Body of pancreas (tissue), 4 donors: ENCODE data around the gene WDR12. TPM values are rescaled to one million over a fixed set of nuclear protein-coding genes. Genes with fewer than 3 reads are reported as not detected.

Experiments
- ATAC-seq: fragments of 150-250 bp; one replicate; pipeline ENCODE4 v1.9.1; 2016
- DNase-seq, 4 donors: peaks; one replicate each; pipeline ENCODE4 v3.0.0-alpha.2; 2019
- H3K27ac ChIP-seq, 4 donors: fragments of 200-600 bp; sonication (generic); 1 replicate in 3 of 4; 2 replicates in 1 of 4; pipeline versions ENCODE4 v1.5.1 to v1.6.1; 2016 to 2019; ENCODE audit warnings: mild to moderate bottlenecking in 1 of 4, mixed read lengths in 1 of 4, moderate library complexity in 1 of 4
- H3K27me3 ChIP-seq, 2 donors: fragments of 200-600 bp; sonication (generic); one replicate each; pipeline ENCODE4 v1.6.0; 2016; ENCODE audit warnings: mild to moderate bottlenecking in 1 of 2
- H3K36me3 ChIP-seq, 2 donors: fragments of 200-600 bp; sonication (generic); replicated peaks in 1 of 2; 2 replicates each; pipeline ENCODE4 v1.5.1; 2016; ENCODE audit warnings: low read depth in 2 of 2; ENCODE audit not compliant: insufficient read depth in 1 of 2
- H3K4me1 ChIP-seq: fragments of 200-600 bp; sonication (generic); one replicate; pipeline ENCODE4 v1.6.0; 2016
- H3K4me3 ChIP-seq, 2 donors: fragments of 200-600 bp; sonication (generic); 1 replicate in 1 of 2; 2 replicates in 1 of 2; pipeline ENCODE4 v1.5.1; 2016 to 2019
- H3K9me3 ChIP-seq, 3 donors: fragments of 200-600 bp; sonication (generic); 1 replicate in 2 of 3; 2 replicates in 1 of 3; pipeline ENCODE4 v1.5.1; 2016
- POLR2A ChIP-seq, 3 donors: fragments of 450-650 bp; IDR thresholded peaks; one replicate each; pipeline ENCODE4 v1.6.1; 2016; ENCODE audit warnings: antibody characterized with exemption in 3 of 3, mild to moderate bottlenecking in 2 of 3
- WGBS, 2 donors: methylation state at CpG; one replicate each; pipeline ENCODE4 v1.1.5; 2017; 5-methylcytosine and 5-hydroxymethylcytosine counted together
- intact Hi-C: fragments of 100-400 bp; cut with DNase I; formaldehyde crosslinking; loops from one replicate; pipeline ENCODE4 v1.15.1; 2023
- total RNA-seq, 2 donors: library from RNA; depleted of rRNA; stranded (reverse); fragments of >200 nt; gene quantifications; one replicate each; pipeline ENCODE4 v1.1.0, GENCODE V29; 2016
- TF ChIP-seq, protein P1 (sequence below), 7 experiments: fragments of 450-650 bp in 4 of 7; fragments of 200-600 bp in 3 of 7; sonication (generic) in 3 of 7; IDR thresholded peaks; one replicate each; pipeline ENCODE4 v1.5.1; 2016 to 2019; ENCODE audit warnings: antibody characterized with exemption in 7 of 7

The WDR12 gene
- total RNA-seq, 2 donors from 2014 or later, result 5.3 to 9.9 TPM

DNA sequence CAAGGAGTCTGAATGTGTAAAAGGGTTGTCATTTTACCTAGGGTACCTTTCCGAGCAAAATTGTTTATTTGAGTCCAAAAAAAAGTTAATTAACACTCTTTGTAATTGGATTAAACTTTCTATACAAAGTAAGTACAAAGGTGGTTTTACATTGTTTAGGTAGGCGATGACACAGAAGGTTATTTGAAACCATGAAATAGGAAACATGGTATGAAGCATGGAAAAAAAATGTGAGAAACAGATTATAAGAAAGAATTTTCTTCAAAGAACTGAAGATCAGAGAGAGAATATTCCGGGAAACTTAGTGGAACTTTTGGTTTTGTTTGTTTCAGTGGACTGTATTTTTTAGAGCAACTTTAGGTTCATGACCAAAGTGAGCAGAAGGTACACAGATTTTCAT is 33.3 kb upstream of the WDR12 start:
- intact Hi-C loops, result no loop called here
- no peak overlapping the region for H3K4me3 ChIP-seq
- H3K4me1 ChIP-seq, result no peaks in the 10 kb centered on the region
- DNase-seq, result no peak
- TF ChIP-seq, protein P1, sequence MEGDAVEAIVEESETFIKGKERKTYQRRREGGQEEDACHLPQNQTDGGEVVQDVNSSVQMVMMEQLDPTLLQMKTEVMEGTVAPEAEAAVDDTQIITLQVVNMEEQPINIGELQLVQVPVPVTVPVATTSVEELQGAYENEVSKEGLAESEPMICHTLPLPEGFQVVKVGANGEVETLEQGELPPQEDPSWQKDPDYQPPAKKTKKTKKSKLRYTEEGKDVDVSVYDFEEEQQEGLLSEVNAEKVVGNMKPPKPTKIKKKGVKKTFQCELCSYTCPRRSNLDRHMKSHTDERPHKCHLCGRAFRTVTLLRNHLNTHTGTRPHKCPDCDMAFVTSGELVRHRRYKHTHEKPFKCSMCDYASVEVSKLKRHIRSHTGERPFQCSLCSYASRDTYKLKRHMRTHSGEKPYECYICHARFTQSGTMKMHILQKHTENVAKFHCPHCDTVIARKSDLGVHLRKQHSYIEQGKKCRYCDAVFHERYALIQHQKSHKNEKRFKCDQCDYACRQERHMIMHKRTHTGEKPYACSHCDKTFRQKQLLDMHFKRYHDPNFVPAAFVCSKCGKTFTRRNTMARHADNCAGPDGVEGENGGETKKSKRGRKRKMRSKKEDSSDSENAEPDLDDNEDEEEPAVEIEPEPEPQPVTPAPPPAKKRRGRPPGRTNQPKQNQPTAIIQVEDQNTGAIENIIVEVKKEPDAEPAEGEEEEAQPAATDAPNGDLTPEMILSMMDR (IDR thresholded peaks at IDR 0.05), result no peak
- no peak for TF ChIP-seq POLR2A (IDR thresholded peaks at IDR 0.05)
- 74 to 75% methylated on average over 3 of the region's 3 CpGs for WGBS, 2 donors
- no peak for ATAC-seq
- H3K27me3 ChIP-seq, result no peaks in the 10 kb centered on the region
- H3K27ac ChIP-seq, result no peak overlapping the region
- H3K9me3 ChIP-seq, result no peaks in the 10 kb centered on the region
- H3K36me3 ChIP-seq, result no peaks in the 10 kb centered on the region

DNA sequence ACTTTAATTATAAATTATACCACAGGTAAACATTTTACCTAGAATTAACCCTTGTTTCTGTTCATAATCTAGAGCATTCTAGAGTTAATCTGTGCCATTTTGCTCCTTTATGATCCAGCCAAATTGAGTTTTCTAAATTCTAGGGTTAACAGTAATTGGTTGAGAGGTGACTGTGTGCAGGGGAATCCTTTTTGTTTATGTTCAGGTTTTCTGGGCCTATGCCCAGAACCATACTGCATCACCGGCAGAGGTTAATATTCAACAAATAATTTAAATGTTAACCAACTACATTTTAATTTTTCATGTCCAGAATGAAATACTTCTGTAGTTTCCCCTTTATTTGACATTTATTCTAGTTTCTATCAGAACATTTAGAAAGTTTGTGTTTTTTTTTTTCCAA is 32.9 kb upstream of the WDR12 start:
- H3K4me1 ChIP-seq, result no peaks in the 10 kb centered on the region
- ATAC-seq, result no peak
- intact Hi-C loops, result no loop called here
- H3K36me3 ChIP-seq, result no peaks in the 10 kb centered on the region
- H3K27me3 ChIP-seq, result no peaks in the 10 kb centered on the region
- no peak for DNase-seq
- no peak overlapping the region for H3K27ac ChIP-seq
- no peaks in the 10 kb centered on the region for H3K9me3 ChIP-seq
- WGBS, 2 donors, result 42 to 68% methylated on average over 1 of the region's 1 CpG
- TF ChIP-seq, protein P1 (IDR thresholded peaks at IDR 0.05), result no peak
- TF ChIP-seq POLR2A (IDR thresholded peaks at IDR 0.05), result no peak
- H3K4me3 ChIP-seq, result no peak overlapping the region

DNA sequence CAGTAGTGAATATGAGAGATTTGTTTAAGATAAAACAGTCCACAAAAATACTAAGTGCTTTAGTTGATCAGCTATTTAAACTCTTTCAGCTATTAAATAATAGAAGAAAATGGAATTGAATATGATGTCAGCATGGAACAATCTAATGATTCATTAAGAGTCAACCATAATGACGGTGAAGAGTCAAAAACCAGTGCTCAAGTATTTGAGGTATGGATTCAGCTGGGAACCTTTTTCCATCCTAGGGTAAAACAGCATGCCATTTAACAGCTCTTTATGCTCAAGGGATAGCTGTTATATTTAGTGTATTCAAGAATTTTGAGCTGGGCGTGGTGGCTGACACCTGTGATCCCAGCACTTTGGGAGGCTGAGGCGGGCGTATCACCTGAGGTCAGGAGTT is 30.3 kb upstream of the WDR12 start:
- Histone ChIP-seq H3K4me3 (no peak overlapping the region), H3K27ac (no peak overlapping the region), H3K4me1 (no peaks in the 10 kb centered on the region), H3K36me3 (no peaks in the 10 kb centered on the region), H3K27me3 (no peaks in the 10 kb centered on the region), H3K9me3 (no peaks in the 10 kb centered on the region)
- no peak for ATAC-seq
- 97 to 100% methylated on average over 4 of the region's 4 CpGs for WGBS, 2 donors
- TF ChIP-seq POLR2A (IDR thresholded peaks at IDR 0.05), result no peak
- TF ChIP-seq, protein P1 (IDR thresholded peaks at IDR 0.05), result no peak
- no peak for DNase-seq
- intact Hi-C loops, result no loop called here

DNA sequence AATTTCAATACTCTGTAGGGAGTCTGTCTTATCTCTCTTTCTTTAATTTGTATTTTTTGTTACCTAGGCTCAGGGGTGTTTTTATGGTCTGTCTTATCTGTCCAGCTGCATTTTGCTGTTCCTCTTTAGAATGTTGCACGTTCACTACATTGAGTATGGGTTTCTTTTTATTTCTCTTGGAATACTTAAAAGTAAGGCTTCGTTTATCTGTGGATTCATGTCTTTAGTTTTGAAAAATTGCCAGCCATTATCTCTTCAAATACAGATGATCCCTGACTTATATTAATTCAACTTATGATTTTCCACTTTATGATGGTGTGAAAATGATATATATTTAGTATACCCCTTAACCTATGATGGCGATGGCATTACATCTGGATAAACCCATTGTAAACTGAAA is 27.5 kb upstream of the WDR12 start:
- 91 to 97% methylated on average over 3 of the region's 3 CpGs for WGBS, 2 donors
- H3K4me1 ChIP-seq, result no peaks in the 10 kb centered on the region
- H3K27ac ChIP-seq, result no peak overlapping the region
- intact Hi-C loops, result no loop called here
- H3K9me3 ChIP-seq, result no peaks in the 10 kb centered on the region
- no peak for TF ChIP-seq POLR2A (IDR thresholded peaks at IDR 0.05)
- TF ChIP-seq, protein P1 (IDR thresholded peaks at IDR 0.05), result no peak
- ATAC-seq (no peak), DNase-seq (no peak)
- no peak overlapping the region for H3K4me3 ChIP-seq
- no peaks in the 10 kb centered on the region for H3K36me3 ChIP-seq
- no peaks in the 10 kb centered on the region for H3K27me3 ChIP-seq

- WGBS, 2 donors, result 96 to 100% methylated on average over 2 of the region's 2 CpGs
- Histone ChIP-seq H3K27me3 (no peaks in the 10 kb centered on the region), H3K36me3 (no peaks in the 10 kb centered on the region), H3K9me3 (no peaks in the 10 kb centered on the region), H3K4me3 (no peak overlapping the region), H3K4me1 (no peaks in the 10 kb centered on the region), H3K27ac (no peak overlapping the region)
- ATAC-seq (no peak), DNase-seq (no peak)
- intact Hi-C loops, result no loop called here
- TF ChIP-seq, protein P1 (IDR thresholded peaks at IDR 0.05), result no peak
- no peak for TF ChIP-seq POLR2A (IDR thresholded peaks at IDR 0.05)
Observed at GRCh38 chr2:202934456-202934855, 23.0 kb upstream of the WDR12 start.
